CD4-positive, alpha-beta T cell (primary cell): ENCODE measurements around the gene NETO1. TPM values are rescaled to one million over a fixed set of nuclear protein-coding genes. Genes with fewer than 3 reads are reported as not detected.

Experiments used
- ATAC-seq: fragments of 200-7000 bp; cut with Tn5 transposase; one replicate; pipeline ENCODE4 v1.10.0; 2022; ENCODE audit warnings: mild to moderate bottlenecking; ENCODE audit not compliant: poor library complexity
- CTCF ChIA-PET: fragments of 350-600 bp; sonication (Branson Sonifier 250); formaldehyde crosslinking; loops from one replicate; lab custom pipeline; 2021; ENCODE audit warnings: antibody characterized with exemption, inconsistent platforms; lab: Charles Lee
- POLR2A ChIA-PET: fragments of 350-600 bp; sonication (Branson Sonifier 250); formaldehyde crosslinking; loops from one replicate; lab custom pipeline; 2021; ENCODE audit warnings: antibody characterized with exemption, inconsistent platforms; lab: Charles Lee
- DNase-seq, 14 experiments: peaks; one replicate each; pipeline ENCODE4 v3.0.0-alpha.2; 2013 to 2020; ENCODE audit warnings: mixed read lengths in 2 of 14
- H3K27ac ChIP-seq, 2 donors: one replicate each; pipeline versions ENCODE4 v1.5.1 to v1.7.0; 2013; ENCODE audit warnings: low read length in 2 of 2, low read depth in 1 of 2, mild to moderate bottlenecking in 1 of 2
- H3K27me3 ChIP-seq, 2 experiments: 1 replicate in 1 of 2; 2 replicates in 1 of 2; pipeline versions ENCODE4 v1.6.1 to v1.7.0; 2013; ENCODE audit warnings: low read length in 2 of 2, control low read depth in 1 of 2, mild to moderate bottlenecking in 1 of 2, moderate library complexity in 1 of 2; ENCODE audit not compliant: insufficient read depth in 2 of 2, control insufficient read depth in 1 of 2
- H3K36me3 ChIP-seq: one replicate; pipeline ENCODE4 v1.6.1; 2013; ENCODE audit warnings: low read length, control low read depth; ENCODE audit not compliant: insufficient read depth
- H3K4me1 ChIP-seq: one replicate; pipeline ENCODE4 v1.6.1; 2013; ENCODE audit warnings: low read length, control low read depth; ENCODE audit not compliant: insufficient read depth
- H3K4me3 ChIP-seq: one replicate; pipeline ENCODE4 v1.5.1; 2013; ENCODE audit warnings: mild to moderate bottlenecking, low read length, moderate library complexity
- H3K9me3 ChIP-seq, 2 experiments: 1 replicate in 1 of 2; 2 replicates in 1 of 2; pipeline versions ENCODE4 v1.6.1 to v1.7.0; 2013; ENCODE audit warnings: low read length in 2 of 2, mild to moderate bottlenecking in 2 of 2, control low read depth in 1 of 2, moderate library complexity in 1 of 2; ENCODE audit not compliant: control insufficient read depth in 1 of 2, insufficient read depth in 1 of 2
- H3K27ac Mint-ChIP-seq: one replicate; pipeline ENCODE4 v1.8.0; 2020; ENCODE audit warnings: mixed read lengths
- H3K27me3 Mint-ChIP-seq: one replicate; pipeline ENCODE4 v1.8.0; 2021; ENCODE audit warnings: mixed read lengths
- H3K36me3 Mint-ChIP-seq: one replicate; pipeline ENCODE4 v1.8.0; 2021; ENCODE audit warnings: low read depth, mixed read lengths
- H3K4me1 Mint-ChIP-seq: one replicate; pipeline ENCODE4 v1.8.0; 2021; ENCODE audit warnings: low read depth, mixed read lengths
- H3K4me3 Mint-ChIP-seq: one replicate; pipeline ENCODE4 v1.8.0; 2020; ENCODE audit warnings: mild to moderate bottlenecking, mixed read lengths
- H3K9me3 Mint-ChIP-seq: one replicate; pipeline ENCODE4 v1.8.0; 2020; ENCODE audit warnings: mixed read lengths
- intact Hi-C, 2 experiments: fragments of 100-400 bp; cut with DNase I in 1 of 2; cut with micrococcal nuclease in 1 of 2; formaldehyde crosslinking; loops; one replicate each; pipeline versions ENCODE4 v1.15.1 to v1.9.0; 2023 to 2025; cut with DNase I, micrococcal nuclease
- total RNA-seq, 174 experiments: library from RNA in 2 of 174; stranded (reverse) in 2 of 174; gene quantifications; one replicate each; pipeline ENCODE4 v1.2.3 and lab custom pipeline; 2021 to 2026
- TF ChIP-seq, protein P1 (sequence below): fragments of 200-600 bp; IDR thresholded peaks from one replicate; pipeline ENCODE4 v1.8.0; 2022; ENCODE audit warnings: antibody characterized with exemption, mild to moderate bottlenecking

The NETO1 gene
- total RNA-seq, 2 experiments from 2014 or later: not detected

DNA sequence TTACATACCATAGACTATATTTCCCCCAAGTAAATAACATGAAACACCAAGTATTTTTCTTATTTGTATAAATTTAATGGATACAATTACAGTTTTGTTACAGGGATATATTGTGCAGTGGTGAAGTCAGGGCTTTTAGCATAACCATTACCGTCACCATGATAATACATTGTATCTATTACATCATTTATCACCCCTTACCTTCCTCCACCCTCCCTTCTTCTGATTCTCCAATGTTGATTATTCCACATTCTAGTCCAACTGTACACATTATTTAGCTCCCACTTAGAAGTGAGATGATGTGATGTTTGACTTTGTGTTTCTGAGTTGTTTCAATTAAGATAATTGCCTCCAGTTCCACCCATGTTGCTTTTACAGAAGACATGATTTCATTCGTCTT lies 35.2 kb upstream of the NETO1 start:
- peaks cover 2% of the 10 kb centered on the region for H3K9me3 Mint-ChIP-seq
- no peaks in the 10 kb centered on the region for H3K4me1 Mint-ChIP-seq
- ChIA-PET CTCF (no interaction called here), POLR2A (no interaction called here)
- no peaks in the 10 kb centered on the region for H3K27me3 Mint-ChIP-seq
- H3K27me3 ChIP-seq: no peaks in the 10 kb centered on the region
- no peaks in the 10 kb centered on the region for H3K4me1 ChIP-seq
- TF ChIP-seq, protein P1, sequence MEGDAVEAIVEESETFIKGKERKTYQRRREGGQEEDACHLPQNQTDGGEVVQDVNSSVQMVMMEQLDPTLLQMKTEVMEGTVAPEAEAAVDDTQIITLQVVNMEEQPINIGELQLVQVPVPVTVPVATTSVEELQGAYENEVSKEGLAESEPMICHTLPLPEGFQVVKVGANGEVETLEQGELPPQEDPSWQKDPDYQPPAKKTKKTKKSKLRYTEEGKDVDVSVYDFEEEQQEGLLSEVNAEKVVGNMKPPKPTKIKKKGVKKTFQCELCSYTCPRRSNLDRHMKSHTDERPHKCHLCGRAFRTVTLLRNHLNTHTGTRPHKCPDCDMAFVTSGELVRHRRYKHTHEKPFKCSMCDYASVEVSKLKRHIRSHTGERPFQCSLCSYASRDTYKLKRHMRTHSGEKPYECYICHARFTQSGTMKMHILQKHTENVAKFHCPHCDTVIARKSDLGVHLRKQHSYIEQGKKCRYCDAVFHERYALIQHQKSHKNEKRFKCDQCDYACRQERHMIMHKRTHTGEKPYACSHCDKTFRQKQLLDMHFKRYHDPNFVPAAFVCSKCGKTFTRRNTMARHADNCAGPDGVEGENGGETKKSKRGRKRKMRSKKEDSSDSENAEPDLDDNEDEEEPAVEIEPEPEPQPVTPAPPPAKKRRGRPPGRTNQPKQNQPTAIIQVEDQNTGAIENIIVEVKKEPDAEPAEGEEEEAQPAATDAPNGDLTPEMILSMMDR: no peak
- no peak overlapping the region for H3K27ac ChIP-seq
- no peak overlapping the region for H3K4me3 Mint-ChIP-seq
- no peaks in the 10 kb centered on the region for H3K9me3 ChIP-seq
- H3K36me3 ChIP-seq: no peaks in the 10 kb centered on the region
- intact Hi-C loops: no loop called here
- no peaks in the 10 kb centered on the region for H3K36me3 Mint-ChIP-seq
- no peak for DNase-seq
- no peak for ATAC-seq
- no peak overlapping the region for H3K4me3 ChIP-seq
- H3K27ac Mint-ChIP-seq: no peak overlapping the region

DNA sequence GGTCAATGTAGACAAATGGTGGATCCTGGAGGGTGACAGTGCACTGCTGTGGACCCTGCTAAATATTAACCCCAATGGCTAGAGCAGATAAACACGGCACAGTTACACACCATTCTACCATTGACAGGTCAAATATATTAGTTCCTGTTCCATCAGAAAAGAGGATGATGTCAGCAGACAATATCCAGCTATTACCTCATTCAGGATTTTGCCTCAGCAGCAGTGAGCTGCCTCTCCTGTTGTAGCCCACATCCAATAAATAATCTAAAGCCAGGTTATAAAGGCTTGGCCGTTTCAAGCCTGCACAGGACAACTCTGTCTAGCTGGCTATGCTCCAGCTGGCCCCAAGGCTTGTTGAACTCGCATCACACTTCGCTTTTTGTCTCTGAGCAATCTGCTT lies 31.6 kb upstream of the NETO1 start:
- CTCF ChIA-PET: no interaction called here
- no peaks in the 10 kb centered on the region for H3K4me1 Mint-ChIP-seq
- H3K9me3 Mint-ChIP-seq: peaks cover 2% of the 10 kb centered on the region
- H3K36me3 Mint-ChIP-seq: no peaks in the 10 kb centered on the region
- ATAC-seq (no peak), DNase-seq (no peak)
- no peaks in the 10 kb centered on the region for H3K27me3 Mint-ChIP-seq
- TF ChIP-seq, protein P1: no peak
- POLR2A ChIA-PET: no interaction called here
- H3K4me1 ChIP-seq: no peaks in the 10 kb centered on the region
- intact Hi-C loops: no loop called here
- H3K36me3 ChIP-seq: no peaks in the 10 kb centered on the region
- no peak overlapping the region for H3K4me3 ChIP-seq
- no peak overlapping the region for H3K4me3 Mint-ChIP-seq
- H3K27ac Mint-ChIP-seq: no peak overlapping the region
- no peaks in the 10 kb centered on the region for H3K9me3 ChIP-seq
- H3K27ac ChIP-seq: no peak overlapping the region
- H3K27me3 ChIP-seq: no peaks in the 10 kb centered on the region

DNA sequence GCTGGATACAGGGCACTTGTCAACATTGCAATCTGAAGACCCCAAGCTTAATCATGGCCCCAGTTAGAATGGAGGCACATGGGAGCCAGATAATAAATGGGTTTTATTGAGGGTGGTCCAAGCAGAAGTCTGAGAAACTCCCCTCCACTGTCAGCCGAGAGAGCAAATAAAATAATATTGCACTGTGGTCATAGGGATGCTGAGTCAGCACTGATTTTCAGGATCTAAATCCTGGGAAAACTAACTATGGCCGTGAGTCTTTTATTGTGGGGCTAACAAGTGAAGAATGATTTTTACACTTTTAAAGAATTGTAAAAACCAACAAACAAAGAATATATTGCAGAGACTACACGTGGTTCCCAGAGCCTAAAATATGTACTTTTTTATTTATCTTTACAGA lies 31.1 kb upstream of the NETO1 start:
- ChIA-PET CTCF (no interaction called here), POLR2A (no interaction called here)
- H3K36me3 Mint-ChIP-seq: no peaks in the 10 kb centered on the region
- H3K9me3 Mint-ChIP-seq: peaks cover 2% of the 10 kb centered on the region
- ATAC-seq: no peak
- Histone ChIP-seq H3K9me3 (no peaks in the 10 kb centered on the region), H3K4me1 (no peaks in the 10 kb centered on the region), H3K27ac (no peak overlapping the region), H3K27me3 (no peaks in the 10 kb centered on the region), H3K4me3 (no peak overlapping the region), H3K36me3 (no peaks in the 10 kb centered on the region)
- H3K27me3 Mint-ChIP-seq: no peaks in the 10 kb centered on the region
- intact Hi-C loops: no loop called here
- TF ChIP-seq, protein P1: no peak
- no peak overlapping the region for H3K27ac Mint-ChIP-seq
- DNase-seq: no peak
- H3K4me1 Mint-ChIP-seq: no peaks in the 10 kb centered on the region
- no peak overlapping the region for H3K4me3 Mint-ChIP-seq
